ENCODE results near the gene RGPD8. TPM values are rescaled to one million over a fixed set of nuclear protein-coding genes. Genes with fewer than 3 reads are reported as not detected.

The RGPD8 gene
- total RNA-seq, 2 experiments from 2014 or later = 6.4 to 7.8 TPM

- Mint-ChIP-seq H3K4me3 (no peak overlapping the region), H3K27ac (no peak overlapping the region), H3K4me1 (ENCODE audit: low read depth) (peaks cover 5% of the 10 kb centered on the region), H3K9me3 (ENCODE audit: insufficient read depth) (no peaks in the 10 kb centered on the region), H3K27me3 (ENCODE audit: low read depth) (no peaks in the 10 kb centered on the region), H3K36me3 (ENCODE audit: low read depth) (no peaks in the 10 kb centered on the region)
- POLR2A ChIA-PET = no interaction called here
- DNase-seq = no peak
- CTCF ChIA-PET = interaction anchor here (1.5 kb wide), 1 partner anchor 8 kb away, joined by 3 read pairs; no protein-coding TSS in a partner anchor
- no peak for ATAC-seq
Measured at GRCh38 chr2:112343827-112344585, 89.4 kb downstream of the RGPD8 start.

DNA sequence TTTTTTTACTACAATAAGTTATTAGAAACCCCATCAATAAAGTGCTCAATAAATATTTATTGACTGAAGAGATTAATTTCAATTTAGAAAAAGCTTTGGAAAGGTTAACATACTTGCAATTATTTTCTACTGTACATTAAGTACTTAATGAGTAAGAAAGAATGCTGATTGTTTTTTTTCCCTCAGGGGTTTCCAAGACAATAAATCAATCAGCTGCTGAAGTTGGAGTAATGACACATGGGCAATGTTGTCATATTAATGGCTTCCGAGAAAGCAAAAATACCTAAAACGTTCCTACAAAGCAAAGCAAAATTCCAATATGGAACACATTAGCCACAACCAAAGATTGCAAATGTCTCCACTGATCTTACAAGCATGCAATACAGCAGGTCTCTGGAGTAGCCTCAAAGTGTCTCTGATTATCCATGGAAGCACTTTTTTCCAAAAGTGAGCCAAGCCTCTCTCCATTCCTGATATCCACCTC is 91.3 kb downstream of the RGPD8 start:
- Mint-ChIP-seq H3K27me3 (ENCODE audit: low read depth) (no peaks in the 10 kb centered on the region), H3K9me3 (ENCODE audit: insufficient read depth) (no peaks in the 10 kb centered on the region), H3K36me3 (ENCODE audit: low read depth) (no peaks in the 10 kb centered on the region), H3K27ac (no peak overlapping the region), H3K4me1 (ENCODE audit: low read depth) (peaks cover 5% of the 10 kb centered on the region), H3K4me3 (no peak overlapping the region)
- POLR2A ChIA-PET = interaction anchor here (0.7 kb wide), 1 partner anchor 20 kb away, joined by 3 read pairs; no protein-coding TSS in a partner anchor
- CTCF ChIA-PET = no interaction called here
- no peak for DNase-seq
- no peak for ATAC-seq

- Mint-ChIP-seq H3K27me3 (ENCODE audit: low read depth) (no peaks in the 10 kb centered on the region), H3K4me3 (no peak overlapping the region), H3K27ac (no peak overlapping the region), H3K4me1 (ENCODE audit: low read depth) (peaks cover 5% of the 10 kb centered on the region), H3K36me3 (ENCODE audit: low read depth) (no peaks in the 10 kb centered on the region), H3K9me3 (ENCODE audit: insufficient read depth) (no peaks in the 10 kb centered on the region)
- DNase-seq (no peak), ATAC-seq (no peak)
- ChIA-PET CTCF (no interaction called here), POLR2A (no interaction called here)
Measured at GRCh38 chr2:112340475-112341267, 92.8 kb downstream of the RGPD8 start.

DNA sequence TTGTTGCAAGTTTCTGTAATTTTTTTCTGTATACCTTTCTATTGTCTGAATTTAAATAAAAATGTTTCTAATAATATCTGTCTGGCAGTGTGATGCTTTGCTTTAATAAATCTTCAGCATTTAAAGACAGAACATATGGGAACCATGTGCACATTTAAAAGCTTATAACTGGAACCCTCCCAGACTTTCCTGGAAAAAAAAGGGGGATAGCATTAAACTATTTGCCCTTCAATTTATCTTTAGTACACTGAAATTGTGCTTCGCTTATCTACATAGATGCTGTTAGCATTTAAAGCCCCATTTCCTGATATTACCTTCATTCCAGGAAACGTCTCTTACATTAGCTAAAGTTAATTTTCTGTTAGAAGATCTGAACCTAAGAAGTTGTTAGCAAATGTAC is 93.5 kb downstream of the RGPD8 start:
- H3K9me3 Mint-ChIP-seq (ENCODE audit: insufficient read depth) = no peaks in the 10 kb centered on the region
- POLR2A ChIA-PET = no interaction called here

GRCh38 chr2:112335600-112335999 is 97.8 kb downstream of the RGPD8 start:
- DNase-seq = no peak
- ATAC-seq = no peak
- H3K27me3 Mint-ChIP-seq (ENCODE audit: low read depth) = no peaks in the 10 kb centered on the region
- POLR2A ChIA-PET = no interaction called here
- no peaks in the 10 kb centered on the region for H3K4me1 Mint-ChIP-seq (ENCODE audit: low read depth)
- H3K4me3 Mint-ChIP-seq = no peak overlapping the region
- CTCF ChIA-PET = interaction anchor here (1.1 kb wide), 2 partner anchors 8 to 18 kb away, joined by 3 read pairs; no protein-coding TSS in a partner anchor
- H3K27ac Mint-ChIP-seq = no peak overlapping the region
- H3K36me3 Mint-ChIP-seq (ENCODE audit: low read depth) = peaks cover 4% of the 10 kb centered on the region
- H3K9me3 Mint-ChIP-seq (ENCODE audit: insufficient read depth) = no peaks in the 10 kb centered on the region

More for the DNA sequence above, 93.5 kb downstream of the RGPD8 start:
- ATAC-seq (no peak), DNase-seq (no peak)
- Mint-ChIP-seq H3K27ac (no peak overlapping the region), H3K4me1 (ENCODE audit: low read depth) (peaks cover 5% of the 10 kb centered on the region), H3K36me3 (ENCODE audit: low read depth) (no peaks in the 10 kb centered on the region), H3K27me3 (ENCODE audit: low read depth) (no peaks in the 10 kb centered on the region), H3K4me3 (no peak overlapping the region)
- CTCF ChIA-PET = no interaction called here

DNA sequence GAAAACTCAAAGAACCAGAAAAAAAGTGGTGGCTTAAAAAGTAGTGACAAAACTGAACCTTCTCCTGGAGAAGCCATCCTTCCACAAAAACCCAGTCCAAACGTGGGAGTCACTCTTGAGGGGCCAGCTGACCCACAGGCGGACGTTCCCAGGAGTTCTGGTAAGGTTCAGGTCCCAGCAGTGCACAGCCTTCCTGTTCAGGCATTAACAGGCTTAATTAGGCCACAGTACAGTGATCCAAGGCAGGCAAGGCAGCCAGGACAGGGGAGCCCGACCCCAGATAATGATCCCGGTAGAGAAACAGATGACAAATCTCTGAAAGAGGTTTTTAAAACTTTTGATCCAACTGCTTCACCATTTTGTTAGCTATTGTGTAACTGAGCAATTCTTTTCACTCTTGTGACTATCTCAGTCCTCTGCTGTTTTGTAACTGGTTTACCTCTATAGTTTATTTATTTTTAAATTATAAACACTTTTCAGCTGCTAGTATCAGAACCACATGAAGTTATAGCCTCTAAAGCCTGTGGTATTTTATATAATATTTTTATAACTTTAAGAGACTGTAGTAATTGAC is 101.2 kb downstream of the RGPD8 start:
- ChIA-PET CTCF (no interaction called here), POLR2A (no interaction called here)
- no peaks in the 10 kb centered on the region for H3K4me1 Mint-ChIP-seq (ENCODE audit: low read depth)
- DNase-seq (no peak), ATAC-seq (no peak)
- H3K4me3 Mint-ChIP-seq = no peak overlapping the region
- no peaks in the 10 kb centered on the region for H3K27me3 Mint-ChIP-seq (ENCODE audit: low read depth)
- H3K36me3 Mint-ChIP-seq (ENCODE audit: low read depth) = peaks cover 7% of the 10 kb centered on the region
- no peaks in the 10 kb centered on the region for H3K9me3 Mint-ChIP-seq (ENCODE audit: insufficient read depth)
- no peak overlapping the region for H3K27ac Mint-ChIP-seq

- Mint-ChIP-seq H3K4me1 (ENCODE audit: low read depth) (no peaks in the 10 kb centered on the region), H3K9me3 (ENCODE audit: insufficient read depth) (no peaks in the 10 kb centered on the region), H3K4me3 (no peak overlapping the region), H3K36me3 (ENCODE audit: low read depth) (peaks cover 11% of the 10 kb centered on the region), H3K27ac (no peak overlapping the region), H3K27me3 (ENCODE audit: low read depth) (no peaks in the 10 kb centered on the region)
- ChIA-PET CTCF (no interaction called here), POLR2A (interaction anchor here (0.5 kb wide), 1 partner anchor 19 kb away, joined by 3 read pairs; no protein-coding TSS in a partner anchor)
- ATAC-seq = no peak
- no peak for DNase-seq
Measured at GRCh38 chr2:112322919-112323318, 110.5 kb downstream of the RGPD8 start.

DNA sequence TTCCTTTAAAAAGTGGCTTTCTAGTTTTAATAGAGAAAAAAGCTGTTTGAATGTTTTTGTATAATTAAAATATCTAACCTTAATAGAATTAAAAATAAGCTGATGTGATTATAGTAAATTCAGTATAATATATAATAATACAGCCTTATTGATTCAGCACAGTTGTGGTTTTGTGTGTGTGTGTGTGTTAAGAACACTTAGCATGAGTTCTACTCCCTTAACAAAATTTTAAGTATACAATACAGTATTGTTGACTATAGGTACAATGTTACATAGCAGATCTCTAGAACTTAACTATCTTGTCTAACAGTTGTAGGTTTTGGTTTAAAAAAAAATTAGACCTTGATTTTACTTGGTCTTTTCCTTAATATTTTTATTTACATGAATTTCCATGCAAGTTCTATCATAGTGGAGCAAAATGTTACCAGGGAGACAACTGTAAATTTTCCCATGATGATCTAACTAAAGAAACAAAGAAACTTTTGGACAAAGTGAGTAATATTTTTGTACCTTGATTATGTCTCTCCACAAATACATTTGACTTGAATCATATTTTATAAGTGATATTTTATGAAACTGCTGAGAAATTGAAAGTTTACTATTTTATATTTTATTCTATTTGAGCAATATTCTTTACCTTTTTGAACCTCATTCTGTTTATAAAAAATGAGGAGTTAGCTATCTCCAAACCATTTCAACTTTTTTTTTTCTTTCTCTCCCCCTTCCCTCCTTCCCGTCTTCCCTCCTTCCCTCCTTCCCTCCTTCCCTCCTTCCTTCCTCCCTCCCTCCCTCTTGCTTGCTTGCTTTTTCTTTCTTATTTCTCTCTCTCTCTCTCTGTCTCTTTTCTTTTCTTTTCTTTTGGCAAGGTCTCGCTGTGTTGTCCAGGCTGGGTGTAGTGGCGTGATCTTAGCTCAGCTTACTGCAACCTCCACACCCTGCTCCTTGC is 111.8 kb downstream of the RGPD8 start:
- no peaks in the 10 kb centered on the region for H3K9me3 Mint-ChIP-seq (ENCODE audit: insufficient read depth)
- H3K27me3 Mint-ChIP-seq (ENCODE audit: low read depth) = no peaks in the 10 kb centered on the region
- ChIA-PET CTCF (no interaction called here), POLR2A (no interaction called here)
- H3K4me1 Mint-ChIP-seq (ENCODE audit: low read depth) = no peaks in the 10 kb centered on the region
- ATAC-seq (no peak), DNase-seq (no peak)
- H3K4me3 Mint-ChIP-seq = no peak overlapping the region
- peaks cover 5% of the 10 kb centered on the region for H3K36me3 Mint-ChIP-seq (ENCODE audit: low read depth)
- H3K27ac Mint-ChIP-seq = no peak overlapping the region

Other genes starting within 250 kb of the RGPD8 start
- 10 to 100 TPM; 13.0 to 16.0 TPM for gene ZC3H8, start 178.6 kb downstream of the RGPD8 start, total RNA-seq
- gene ZC3H6, start 158.0 kb downstream of the RGPD8 start, total RNA-seq = 1 to 10 TPM; 8.4 to 9.0 TPM
- gene TTL, start 48.5 kb upstream of the RGPD8 start, total RNA-seq = 10 to 100 TPM; 36.0 to 37.6 TPM
- gene POLR1B, start 108.8 kb upstream of the RGPD8 start, total RNA-seq = 10 to 100 TPM; 34.3 to 38.1 TPM
- gene CHCHD5, start 151.0 kb upstream of the RGPD8 start, total RNA-seq = 10 to 100 TPM; 32.4 to 35.4 TPM
- gene SLC20A1, start 212.3 kb upstream of the RGPD8 start, total RNA-seq = 100 to 1,000 TPM; 115 to 120 TPM